ENCODE measurements around the gene TAF1.

DNA sequence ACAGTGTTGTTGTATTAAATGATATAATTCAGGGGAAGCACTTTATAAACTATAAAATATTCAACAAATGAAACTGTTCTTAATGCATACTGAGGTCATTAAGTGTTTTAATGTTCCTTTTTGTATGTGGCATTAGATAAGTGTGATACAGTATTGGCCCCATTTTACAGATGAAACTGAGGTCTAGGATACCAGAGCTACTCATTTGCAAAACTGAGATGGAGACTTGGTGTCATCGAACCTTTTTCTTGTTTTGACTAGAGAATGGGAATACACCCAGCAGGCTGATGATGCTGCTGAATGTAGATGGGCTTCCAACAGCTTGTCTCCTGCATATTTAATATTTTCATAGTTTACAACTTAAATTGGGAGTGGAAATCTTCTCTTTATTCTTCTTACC is 34.6 kb downstream of the TAF1 start:
- TF ChIP-seq POLR2A (IDR thresholded peaks at IDR 0.05), result no peak
- TF ChIP-seq, protein P1, sequence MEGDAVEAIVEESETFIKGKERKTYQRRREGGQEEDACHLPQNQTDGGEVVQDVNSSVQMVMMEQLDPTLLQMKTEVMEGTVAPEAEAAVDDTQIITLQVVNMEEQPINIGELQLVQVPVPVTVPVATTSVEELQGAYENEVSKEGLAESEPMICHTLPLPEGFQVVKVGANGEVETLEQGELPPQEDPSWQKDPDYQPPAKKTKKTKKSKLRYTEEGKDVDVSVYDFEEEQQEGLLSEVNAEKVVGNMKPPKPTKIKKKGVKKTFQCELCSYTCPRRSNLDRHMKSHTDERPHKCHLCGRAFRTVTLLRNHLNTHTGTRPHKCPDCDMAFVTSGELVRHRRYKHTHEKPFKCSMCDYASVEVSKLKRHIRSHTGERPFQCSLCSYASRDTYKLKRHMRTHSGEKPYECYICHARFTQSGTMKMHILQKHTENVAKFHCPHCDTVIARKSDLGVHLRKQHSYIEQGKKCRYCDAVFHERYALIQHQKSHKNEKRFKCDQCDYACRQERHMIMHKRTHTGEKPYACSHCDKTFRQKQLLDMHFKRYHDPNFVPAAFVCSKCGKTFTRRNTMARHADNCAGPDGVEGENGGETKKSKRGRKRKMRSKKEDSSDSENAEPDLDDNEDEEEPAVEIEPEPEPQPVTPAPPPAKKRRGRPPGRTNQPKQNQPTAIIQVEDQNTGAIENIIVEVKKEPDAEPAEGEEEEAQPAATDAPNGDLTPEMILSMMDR (IDR thresholded peaks at IDR 0.05 in 4 of 5, conservative IDR thresholded peaks at IDR 0.05 in 1 of 5), result no peak
